Uterus (tissue), 4 donors: Measurements from ENCODE around the gene NTRK1. TPM values are rescaled to one million over a fixed set of nuclear protein-coding genes. Genes with fewer than 3 reads are reported as not detected.

Source experiments
- DNase-seq, 2 donors: peaks; one replicate each; pipeline ENCODE4 v3.0.0-alpha.2; 2019 to 2020
- H3K27ac ChIP-seq, 2 donors: fragments of 200-600 bp; sonication (generic); 1 replicate in 1 of 2; 2 replicates in 1 of 2; pipeline ENCODE4 v1.5.1; 2016 to 2018
- H3K27me3 ChIP-seq, 2 donors: fragments of 200-600 bp; sonication (generic); one replicate each; pipeline ENCODE4 v1.5.1; 2018 to 2019; ENCODE audit warnings: control low read depth in 1 of 2
- H3K36me3 ChIP-seq, 2 donors: fragments of 200-600 bp; sonication (generic); one replicate each; pipeline ENCODE4 v1.5.1; 2019; ENCODE audit warnings: control low read depth in 1 of 2
- H3K4me1 ChIP-seq, 2 donors: fragments of 200-600 bp; sonication (generic); one replicate each; pipeline ENCODE4 v1.5.1; 2018 to 2019; ENCODE audit warnings: control low read depth in 1 of 2
- H3K4me3 ChIP-seq, 2 donors: fragments of 200-600 bp; sonication (generic); 1 replicate in 1 of 2; 2 replicates in 1 of 2; pipeline ENCODE4 v1.5.1; 2018 to 2019; ENCODE audit warnings: mild to moderate bottlenecking in 1 of 2
- H3K9me3 ChIP-seq, 2 donors: fragments of 200-600 bp; sonication (generic); one replicate each; pipeline ENCODE4 v1.5.1; 2019; ENCODE audit warnings: control low read depth in 1 of 2
- CTCF ChIP-seq, 4 experiments: fragments of 200-600 bp in 2 of 4; fragments of 450-650 bp in 2 of 4; sonication (generic) in 2 of 4; IDR thresholded peaks; one replicate each; pipeline ENCODE4 v1.5.1; 2016 to 2019; ENCODE audit warnings: antibody characterized with exemption in 4 of 4, mild to moderate bottlenecking in 2 of 4, moderate library complexity in 1 of 4
- POLR2A ChIP-seq, 2 donors: fragments of 450-650 bp; IDR thresholded peaks; one replicate each; pipeline ENCODE4 v1.6.1; 2016; ENCODE audit warnings: antibody characterized with exemption in 2 of 2, mild to moderate bottlenecking in 1 of 2, moderate library complexity in 1 of 2
- intact Hi-C: fragments of 100-400 bp; cut with DNase I; formaldehyde crosslinking; loops from one replicate; pipeline ENCODE4 v1.15.1; 2023; ENCODE audit warnings: low total_unique reads
- total RNA-seq, 4 donors: library from RNA; depleted of rRNA in 3 of 4; stranded (reverse); fragments of >200 nt in 3 of 4; gene quantifications; one replicate each; pipeline versions ENCODE4 v1.1.0 to v1.2.4, GENCODE V29; 2014 to 2023
- donor health status: DM: yes; HTN: yes; CAD: no.

Gene NTRK1
- total RNA-seq, 4 donors from 2014 or later = 0.35 to 19.2 (median 3.6) TPM

- Histone ChIP-seq H3K36me3 (no peaks in the 10 kb centered on the region), H3K4me3 (no peak overlapping the region), H3K9me3 (no peaks in the 10 kb centered on the region), H3K27me3 (no peaks in the 10 kb centered on the region), H3K27ac (no peak overlapping the region), H3K4me1 (no peaks in the 10 kb centered on the region)
- TF ChIP-seq CTCF (IDR thresholded peaks at IDR 0.05) (no peak), POLR2A (IDR thresholded peaks at IDR 0.05) (no peak)
- intact Hi-C loops = no loop called here
- DNase-seq = no peak
Measured at GRCh38 chr1:156876281-156876680, 15.6 kb downstream of the NTRK1 start.

GRCh38 chr1:156877433-156878170, 16.9 kb downstream of the NTRK1 start:
- H3K27ac ChIP-seq = no peak overlapping the region
- no peaks in the 10 kb centered on the region for H3K4me1 ChIP-seq
- H3K4me3 ChIP-seq = no peak overlapping the region
- no peaks in the 10 kb centered on the region for H3K27me3 ChIP-seq
- no peak for DNase-seq
- H3K9me3 ChIP-seq = no peaks in the 10 kb centered on the region
- intact Hi-C loops = no loop called here
- TF ChIP-seq POLR2A (IDR thresholded peaks at IDR 0.05) (no peak), CTCF (IDR thresholded peaks at IDR 0.05) (no peak)
- H3K36me3 ChIP-seq = no peaks in the 10 kb centered on the region

DNA sequence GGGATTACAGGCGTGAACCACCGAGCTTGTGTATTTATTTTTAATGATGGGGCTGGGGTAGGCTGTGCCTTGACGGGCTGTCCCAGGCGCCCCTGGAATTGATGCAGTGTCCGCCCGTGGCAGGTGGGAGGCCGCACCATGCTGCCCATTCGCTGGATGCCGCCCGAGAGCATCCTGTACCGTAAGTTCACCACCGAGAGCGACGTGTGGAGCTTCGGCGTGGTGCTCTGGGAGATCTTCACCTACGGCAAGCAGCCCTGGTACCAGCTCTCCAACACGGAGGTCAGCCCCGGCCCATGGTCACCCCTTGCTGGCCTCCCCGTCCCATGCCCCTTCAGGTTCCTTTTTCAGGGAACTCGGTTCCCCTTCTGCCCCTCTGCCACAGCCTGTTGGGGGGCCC, 19.2 kb downstream of the NTRK1 start:
- Histone ChIP-seq H3K4me3 (no peak overlapping the region), H3K9me3 (no peaks in the 10 kb centered on the region), H3K36me3 (no peaks in the 10 kb centered on the region), H3K4me1 (no peaks in the 10 kb centered on the region), H3K27me3 (no peaks in the 10 kb centered on the region), H3K27ac (no peak overlapping the region)
- intact Hi-C loops = loop anchor here (10.0 kb wide), 1 partner anchor 185 kb away; no protein-coding TSS in a partner anchor
- DNase-seq = no peak
- no peak for TF ChIP-seq CTCF (IDR thresholded peaks at IDR 0.05)
- TF ChIP-seq POLR2A (IDR thresholded peaks at IDR 0.05) = no peak

GRCh38 chr1:156880473-156880872, 19.8 kb downstream of the NTRK1 start:
- Histone ChIP-seq H3K9me3 (no peaks in the 10 kb centered on the region), H3K27ac (no peak overlapping the region), H3K4me3 (no peak overlapping the region), H3K27me3 (no peaks in the 10 kb centered on the region), H3K36me3 (no peaks in the 10 kb centered on the region), H3K4me1 (no peaks in the 10 kb centered on the region)
- TF ChIP-seq CTCF (IDR thresholded peaks at IDR 0.05) (no peak), POLR2A (IDR thresholded peaks at IDR 0.05) (no peak)
- intact Hi-C loops = loop anchor here (10.0 kb wide), 1 partner anchor 186 kb away; no protein-coding TSS in a partner anchor
- no peak for DNase-seq

GRCh38 chr1:156881101-156881500, 20.4 kb downstream of the NTRK1 start:
- intact Hi-C loops = loop anchor here (10.0 kb wide), 1 partner anchor 186 kb away; no protein-coding TSS in a partner anchor
- H3K27ac ChIP-seq = no peak overlapping the region
- H3K9me3 ChIP-seq = no peaks in the 10 kb centered on the region
- no peaks in the 10 kb centered on the region for H3K27me3 ChIP-seq
- no peak overlapping the region for H3K4me3 ChIP-seq
- no peaks in the 10 kb centered on the region for H3K4me1 ChIP-seq
- DNase-seq = no peak
- no peaks in the 10 kb centered on the region for H3K36me3 ChIP-seq
- TF ChIP-seq CTCF (IDR thresholded peaks at IDR 0.05) (no peak), POLR2A (IDR thresholded peaks at IDR 0.05) (no peak)
